ENCODE data around the gene MMEL1. TPM values are rescaled to one million over a fixed set of nuclear protein-coding genes. Genes with fewer than 3 reads are reported as not detected.
A peak's percentile ranks its signal among the peaks of the same experiment; 100 is the strongest.

MMEL1 gene
- total and polyA plus RNA-seq, 2 of the 13 experiments (the other 11 are each of a cell fraction or from before 2014, with no cell fraction given), result 0.48 TPM; not detected in 1

DNA sequence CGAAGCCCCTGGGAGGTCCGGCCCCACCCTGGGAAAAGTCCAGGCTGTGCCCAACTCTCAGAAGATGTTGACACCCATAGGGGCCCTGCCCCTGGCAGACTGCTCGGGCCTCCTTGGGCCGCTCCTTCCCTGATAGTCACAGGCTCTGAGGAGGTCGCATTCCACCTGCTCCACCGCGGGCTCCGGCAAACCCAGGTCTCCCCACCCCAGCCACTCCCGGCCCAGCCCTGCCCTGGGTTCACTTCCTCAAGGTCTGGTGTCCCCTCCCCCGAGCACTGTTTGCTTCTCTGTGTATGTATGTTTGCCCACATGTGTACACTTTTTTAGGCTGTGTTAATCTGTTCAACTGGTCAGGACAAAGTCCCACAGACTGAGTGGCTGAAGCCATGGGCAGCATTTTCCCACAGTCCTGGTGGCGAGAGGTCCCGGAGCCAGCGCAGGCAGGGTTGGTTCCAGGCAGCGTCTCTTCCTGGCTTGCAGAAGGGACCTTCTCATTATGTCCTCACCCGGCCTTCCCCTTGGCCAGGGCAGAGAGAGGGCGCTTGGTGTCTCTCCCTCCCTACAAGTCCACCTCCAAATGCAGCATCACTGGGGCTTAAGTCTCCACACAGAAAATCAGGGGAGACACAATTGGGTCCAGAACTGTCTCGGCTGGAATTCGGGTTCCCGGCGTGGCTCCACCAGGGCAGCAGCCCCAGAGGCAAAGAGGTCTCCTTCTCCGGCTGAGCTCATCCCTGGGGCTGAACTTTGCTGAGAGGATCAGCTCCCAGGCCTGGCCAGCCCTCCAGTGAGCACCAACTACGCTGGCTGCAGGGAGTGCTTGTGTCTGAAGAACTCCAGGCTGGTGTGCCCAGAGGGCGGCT, 56.8 kb downstream of the MMEL1 start (continued):
- TF ChIP-seq, protein P1, sequence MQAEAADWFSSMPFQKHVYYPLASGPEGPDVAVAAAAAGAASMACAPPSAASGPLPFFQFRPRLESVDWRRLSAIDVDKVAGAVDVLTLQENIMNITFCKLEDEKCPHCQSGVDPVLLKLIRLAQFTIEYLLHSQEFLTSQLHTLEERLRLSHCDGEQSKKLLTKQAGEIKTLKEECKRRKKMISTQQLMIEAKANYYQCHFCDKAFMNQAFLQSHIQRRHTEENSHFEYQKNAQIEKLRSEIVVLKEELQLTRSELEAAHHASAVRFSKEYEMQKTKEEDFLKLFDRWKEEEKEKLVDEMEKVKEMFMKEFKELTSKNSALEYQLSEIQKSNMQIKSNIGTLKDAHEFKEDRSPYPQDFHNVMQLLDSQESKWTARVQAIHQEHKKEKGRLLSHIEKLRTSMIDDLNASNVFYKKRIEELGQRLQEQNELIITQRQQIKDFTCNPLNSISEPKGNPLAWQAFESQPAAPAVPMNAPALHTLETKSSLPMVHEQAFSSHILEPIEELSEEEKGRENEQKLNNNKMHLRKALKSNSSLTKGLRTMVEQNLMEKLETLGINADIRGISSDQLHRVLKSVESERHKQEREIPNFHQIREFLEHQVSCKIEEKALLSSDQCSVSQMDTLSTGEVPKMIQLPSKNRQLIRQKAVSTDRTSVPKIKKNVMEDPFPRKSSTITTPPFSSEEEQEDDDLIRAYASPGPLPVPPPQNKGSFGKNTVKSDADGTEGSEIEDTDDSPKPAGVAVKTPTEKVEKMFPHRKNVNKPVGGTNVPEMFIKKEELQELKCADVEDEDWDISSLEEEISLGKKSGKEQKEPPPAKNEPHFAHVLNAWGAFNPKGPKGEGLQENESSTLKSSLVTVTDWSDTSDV (CRISPR knock-in tag; IDR thresholded peaks at IDR 0.05), result no peak
- peak; percentile 55; the same call in 1 of the 2 replicates for TF ChIP-seq ETV5 (CRISPR knock-in tag; IDR thresholded peaks at IDR 0.05; ENCODE audit: borderline replicate concordance)
- TF ChIP-seq ZNF441 (CRISPR knock-in tag; IDR thresholded peaks at IDR 0.05; ENCODE audit: borderline replicate concordance), result peak; percentile 49; the same call in 1 of the 2 replicates
- peak; percentile 91 for TF ChIP-seq MEF2D (CRISPR knock-in tag; IDR thresholded peaks at IDR 0.05)
- TF ChIP-seq, protein P2, sequence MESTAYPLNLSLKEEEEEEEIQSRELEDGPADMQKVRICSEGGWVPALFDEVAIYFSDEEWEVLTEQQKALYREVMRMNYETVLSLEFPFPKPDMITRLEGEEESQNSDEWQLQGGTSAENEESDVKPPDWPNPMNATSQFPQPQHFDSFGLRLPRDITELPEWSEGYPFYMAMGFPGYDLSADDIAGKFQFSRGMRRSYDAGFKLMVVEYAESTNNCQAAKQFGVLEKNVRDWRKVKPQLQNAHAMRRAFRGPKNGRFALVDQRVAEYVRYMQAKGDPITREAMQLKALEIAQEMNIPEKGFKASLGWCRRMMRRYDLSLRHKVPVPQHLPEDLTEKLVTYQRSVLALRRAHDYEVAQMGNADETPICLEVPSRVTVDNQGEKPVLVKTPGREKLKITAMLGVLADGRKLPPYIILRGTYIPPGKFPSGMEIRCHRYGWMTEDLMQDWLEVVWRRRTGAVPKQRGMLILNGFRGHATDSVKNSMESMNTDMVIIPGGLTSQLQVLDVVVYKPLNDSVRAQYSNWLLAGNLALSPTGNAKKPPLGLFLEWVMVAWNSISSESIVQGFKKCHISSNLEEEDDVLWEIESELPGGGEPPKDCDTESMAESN (CRISPR knock-in tag; conservative IDR thresholded peaks at IDR 0.05), result peak; percentile 60; the same call in 1 of the 2 replicates
- no peak for TF ChIP-seq ZNF382 (CRISPR knock-in tag; IDR thresholded peaks at IDR 0.05; ENCODE audit: borderline replicate concordance)
- peak; percentile 51; the same call in 1 of the 2 replicates for TF ChIP-seq ZNF264 (CRISPR knock-in tag; IDR thresholded peaks at IDR 0.05)
- TF ChIP-seq ZBTB20 (CRISPR knock-in tag; IDR thresholded peaks at IDR 0.05; ENCODE audit: borderline replicate concordance, low read depth), result peak; percentile 82; the same call in 1 of the 2 replicates
- TF ChIP-seq ZNF761 (CRISPR knock-in tag; conservative IDR thresholded peaks at IDR 0.05), result no peak
- peak; percentile 86 for TF ChIP-seq MED1 (CRISPR knock-in tag; IDR thresholded peaks at IDR 0.05)
- TF ChIP-seq, protein P3, sequence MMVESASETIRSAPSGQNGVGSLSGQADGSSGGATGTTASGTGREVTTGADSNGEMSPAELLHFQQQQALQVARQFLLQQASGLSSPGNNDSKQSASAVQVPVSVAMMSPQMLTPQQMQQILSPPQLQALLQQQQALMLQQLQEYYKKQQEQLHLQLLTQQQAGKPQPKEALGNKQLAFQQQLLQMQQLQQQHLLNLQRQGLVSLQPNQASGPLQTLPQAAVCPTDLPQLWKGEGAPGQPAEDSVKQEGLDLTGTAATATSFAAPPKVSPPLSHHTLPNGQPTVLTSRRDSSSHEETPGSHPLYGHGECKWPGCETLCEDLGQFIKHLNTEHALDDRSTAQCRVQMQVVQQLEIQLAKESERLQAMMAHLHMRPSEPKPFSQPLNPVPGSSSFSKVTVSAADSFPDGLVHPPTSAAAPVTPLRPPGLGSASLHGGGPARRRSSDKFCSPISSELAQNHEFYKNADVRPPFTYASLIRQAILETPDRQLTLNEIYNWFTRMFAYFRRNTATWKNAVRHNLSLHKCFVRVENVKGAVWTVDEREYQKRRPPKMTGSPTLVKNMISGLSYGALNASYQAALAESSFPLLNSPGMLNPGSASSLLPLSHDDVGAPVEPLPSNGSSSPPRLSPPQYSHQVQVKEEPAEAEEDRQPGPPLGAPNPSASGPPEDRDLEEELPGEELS (CRISPR knock-in tag; IDR thresholded peaks at IDR 0.05), result peak; percentile 89
- TF ChIP-seq, protein P4, sequence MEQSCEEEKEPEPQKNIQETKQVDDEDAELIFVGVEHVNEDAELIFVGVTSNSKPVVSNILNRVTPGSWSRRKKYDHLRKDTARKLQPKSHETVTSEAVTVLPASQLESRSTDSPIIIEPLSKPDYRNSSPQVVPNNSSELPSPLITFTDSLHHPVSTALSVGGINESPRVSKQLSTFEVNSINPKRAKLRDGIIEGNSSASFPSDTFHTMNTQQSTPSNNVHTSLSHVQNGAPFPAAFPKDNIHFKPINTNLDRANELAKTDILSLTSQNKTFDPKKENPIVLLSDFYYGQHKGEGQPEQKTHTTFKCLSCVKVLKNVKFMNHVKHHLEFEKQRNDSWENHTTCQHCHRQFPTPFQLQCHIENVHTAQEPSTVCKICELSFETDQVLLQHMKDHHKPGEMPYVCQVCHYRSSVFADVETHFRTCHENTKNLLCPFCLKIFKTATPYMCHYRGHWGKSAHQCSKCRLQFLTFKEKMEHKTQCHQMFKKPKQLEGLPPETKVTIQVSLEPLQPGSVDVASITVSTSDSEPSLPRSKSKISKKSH (CRISPR knock-in tag; IDR thresholded peaks at IDR 0.05; ENCODE audit: borderline replicate concordance), result 0 out of 2 replicates have a peak, but pooled peaks have one; percentile 32
- TF ChIP-seq ZC3H13 (CRISPR knock-in tag; IDR thresholded peaks at IDR 0.05), result peak; percentile 83; the same call in 1 of the 2 replicates
- TF ChIP-seq TP53 (CRISPR knock-in tag; conservative IDR thresholded peaks at IDR 0.05), result no peak
- no peak for TF ChIP-seq ZSCAN30 (CRISPR knock-in tag; IDR thresholded peaks at IDR 0.05)
- 0 out of 2 replicates have a peak, but pooled peaks have one; percentile 24 for TF ChIP-seq DMAP1 (CRISPR knock-in tag; IDR thresholded peaks at IDR 0.05)
- peak; percentile 67; the same call in 1 of the 2 replicates for TF ChIP-seq ZSCAN9 (CRISPR knock-in tag; IDR thresholded peaks at IDR 0.05; ENCODE audit: borderline replicate concordance)
- TF ChIP-seq NCOA2 (CRISPR knock-in tag; IDR thresholded peaks at IDR 0.05), result peak; percentile 55; the same call in 1 of the 2 replicates
- TF ChIP-seq TRIM24 (CRISPR knock-in tag; IDR thresholded peaks at IDR 0.05), result no peak
- peak; percentile 62; the same call in 1 of the 2 replicates for TF ChIP-seq ZNF44 (CRISPR knock-in tag; IDR thresholded peaks at IDR 0.05)

Data from HepG2 (cell line).